Trophoblast cell (in vitro differentiated cells and primary cell): Measurements from ENCODE around the gene H6PD.

Source experiments
- DNase-seq, 2 donors: peaks; one replicate each; pipeline ENCODE4 v3.0.0-alpha.2; 2016
- H2AFZ ChIP-seq: 2 replicates; pipeline ENCODE4 v1.6.1; 2013; ENCODE audit warnings: low read length, moderate library complexity, mild to moderate bottlenecking; ENCODE audit not compliant: insufficient read depth, poor library complexity
- H2AK5ac ChIP-seq: 2 replicates; pipeline ENCODE4 v1.6.1; 2013; ENCODE audit warnings: mild to moderate bottlenecking, low read length
- H2BK120ac ChIP-seq: 2 replicates; pipeline ENCODE4 v1.6.1; 2013; ENCODE audit warnings: low read length, mild to moderate bottlenecking, moderate library complexity; ENCODE audit not compliant: insufficient read depth, poor library complexity
- H2BK12ac ChIP-seq: 2 replicates; pipeline ENCODE4 v1.6.1; 2013; ENCODE audit warnings: mild to moderate bottlenecking, low read length, moderate library complexity
- H2BK5ac ChIP-seq: 2 replicates; pipeline ENCODE4 v1.6.1; 2013; ENCODE audit warnings: low read length, low read depth, moderate library complexity, mild to moderate bottlenecking; ENCODE audit not compliant: poor library complexity
- H3K14ac ChIP-seq: 2 replicates; pipeline ENCODE4 v1.6.1; 2013; ENCODE audit warnings: mild to moderate bottlenecking, low read length
- H3K18ac ChIP-seq: 2 replicates; pipeline ENCODE4 v1.6.1; 2013; ENCODE audit warnings: mild to moderate bottlenecking, low read length
- H3K23ac ChIP-seq: 2 replicates; pipeline ENCODE4 v1.6.1; 2013; ENCODE audit warnings: low read length
- H3K27ac ChIP-seq: 2 replicates; pipeline ENCODE4 v1.5.1; 2013; ENCODE audit warnings: low read depth, mild to moderate bottlenecking, inconsistent platforms, low read length, moderate library complexity
- H3K27me3 ChIP-seq: 2 replicates; pipeline ENCODE4 v1.6.1; 2013; ENCODE audit warnings: inconsistent platforms, mild to moderate bottlenecking, low read length, moderate library complexity; ENCODE audit not compliant: insufficient read depth
- H3K36me3 ChIP-seq, 2 experiments: 1 replicate in 1 of 2; 2 replicates in 1 of 2; pipeline ENCODE4 v1.6.1; 2013; ENCODE audit warnings: low read length in 2 of 2, mild to moderate bottlenecking in 2 of 2, moderate library complexity in 1 of 2; ENCODE audit not compliant: insufficient read depth in 2 of 2, control insufficient read depth in 1 of 2
- H3K4ac ChIP-seq: 2 replicates; pipeline ENCODE4 v1.6.1; 2013; ENCODE audit warnings: low read depth, mild to moderate bottlenecking, low read length, moderate library complexity
- H3K4me1 ChIP-seq, 2 experiments: 1 replicate in 1 of 2; 2 replicates in 1 of 2; pipeline ENCODE4 v1.6.1; 2013; ENCODE audit warnings: low read length in 2 of 2, mild to moderate bottlenecking in 2 of 2, moderate library complexity in 1 of 2; ENCODE audit not compliant: insufficient read depth in 2 of 2, control insufficient read depth in 1 of 2
- H3K4me2 ChIP-seq: 2 replicates; pipeline ENCODE4 v1.6.1; 2013; ENCODE audit warnings: inconsistent platforms, mild to moderate bottlenecking, low read length, moderate library complexity
- H3K4me3 ChIP-seq: 2 replicates; pipeline ENCODE4 v1.5.1; 2013; ENCODE audit warnings: mild to moderate bottlenecking, low read depth, low read length, inconsistent platforms
- H3K79me1 ChIP-seq: one replicate; pipeline ENCODE4 v1.6.1; 2013; ENCODE audit warnings: low read length
- H3K79me2 ChIP-seq: 2 replicates; pipeline ENCODE4 v1.6.1; 2013; ENCODE audit warnings: low read length, mild to moderate bottlenecking; ENCODE audit not compliant: control insufficient read depth, insufficient read depth, poor library complexity
- H3K9ac ChIP-seq: 2 replicates; pipeline ENCODE4 v1.6.1; 2013; ENCODE audit warnings: mild to moderate bottlenecking, low read length
- H3K9me3 ChIP-seq: 2 replicates; pipeline ENCODE4 v1.6.1; 2013; ENCODE audit warnings: low read depth, mild to moderate bottlenecking, control low read depth, inconsistent platforms, low read length; ENCODE audit not compliant: insufficient read depth
- H4K12ac ChIP-seq: 2 replicates; pipeline ENCODE4 v1.6.1; 2013; ENCODE audit warnings: low read depth, mild to moderate bottlenecking, low read length, moderate library complexity
- H4K8ac ChIP-seq: 2 replicates; pipeline ENCODE4 v1.6.1; 2013; ENCODE audit warnings: low read depth, mild to moderate bottlenecking, low read length, moderate library complexity
- H4K91ac ChIP-seq: one replicate; pipeline ENCODE4 v1.6.1; 2013; ENCODE audit warnings: low read depth, mild to moderate bottlenecking, low read length, moderate library complexity
- WGBS: extraction: QIAGEN DNeasy Blood & Tissue Kit; methylation state at CpG from one replicate; pipeline ENCODE4 v1.1.7; 2013; ENCODE audit warnings: missing lambda C conversion rate; ENCODE audit not compliant: insufficient read length, insufficient coverage; ENCODE audit errors: extremely low coverage; 5-methylcytosine and 5-hydroxymethylcytosine counted together

The H6PD gene

GRCh38 chr1:9305216-9305615 lies 70.6 kb downstream of the H6PD start:
- Histone ChIP-seq H3K27me3 (no peaks in the 10 kb centered on the region), H3K4me1 (peaks cover 60 to 71% of the 10 kb centered on the region in 2 experiments), H2AFZ (no peak overlapping the region), H4K12ac (peak overlapping the region; percentile 32), H2BK120ac (no peak overlapping the region), H2BK12ac (peak overlapping the region; percentile 28), H2BK5ac (no peak overlapping the region), H3K23ac (no peak overlapping the region), H3K4me3 (no peak overlapping the region), H3K36me3 (peaks cover 57 to 70% of the 10 kb centered on the region in 2 experiments), H3K18ac (peak overlapping the region; percentile 35), H4K8ac (no peak overlapping the region), H3K9ac (peak overlapping the region; percentile 8), H3K14ac (peak overlapping the region; percentile 50), H3K79me2 (peaks cover 73% of the 10 kb centered on the region), H2AK5ac (peak overlapping the region; percentile 65), H4K91ac (peak overlapping the region; percentile 3), H3K9me3 (peaks cover 2% of the 10 kb centered on the region), H3K27ac (no peak overlapping the region), H3K4ac (peak overlapping the region; percentile 97), H3K4me2 (no peak overlapping the region), H3K79me1 (peaks cover 15% of the 10 kb centered on the region)
- DNase-seq: no peak
- no CpG with 5 or more reads among the region's 14 CpGs for WGBS

GRCh38 chr1:9306006-9306405 lies 71.4 kb downstream of the H6PD start:
- Histone ChIP-seq H2BK12ac (no peak overlapping the region), H3K9me3 (peaks cover 2% of the 10 kb centered on the region), H3K18ac (peak overlapping the region; percentile 18), H3K14ac (no peak overlapping the region), H2BK120ac (no peak overlapping the region), H3K4me3 (no peak overlapping the region), H3K23ac (no peak overlapping the region), H3K27me3 (no peaks in the 10 kb centered on the region), H2BK5ac (no peak overlapping the region), H3K4ac (peak overlapping the region; percentile 97), H3K79me1 (peaks cover 15% of the 10 kb centered on the region), H3K79me2 (peaks cover 72% of the 10 kb centered on the region), H4K91ac (no peak overlapping the region), H3K9ac (no peak overlapping the region), H2AFZ (no peak overlapping the region), H4K12ac (no peak overlapping the region), H3K27ac (no peak overlapping the region), H3K36me3 (peaks cover 52 to 65% of the 10 kb centered on the region in 2 experiments), H2AK5ac (no peak overlapping the region), H4K8ac (no peak overlapping the region), H3K4me1 (peaks cover 53 to 63% of the 10 kb centered on the region in 2 experiments), H3K4me2 (no peak overlapping the region)
- WGBS: no CpG with 5 or more reads among the region's 14 CpGs
- no peak for DNase-seq

GRCh38 chr1:9307303-9307702 lies 72.7 kb downstream of the H6PD start:
- no peak overlapping the region for H3K23ac ChIP-seq
- no CpG with 5 or more reads among the region's 10 CpGs for WGBS

GRCh38 chr1:9308236-9308785 lies 73.7 kb downstream of the H6PD start:
- no peak overlapping the region for H4K8ac ChIP-seq

More at GRCh38 chr1:9307303-9307702, 72.7 kb downstream of the H6PD start:
- H3K79me1 ChIP-seq: peaks cover 14% of the 10 kb centered on the region
- H2BK5ac ChIP-seq: no peak overlapping the region
- no peak overlapping the region for H3K18ac ChIP-seq
- H3K36me3 ChIP-seq: peaks cover 41 to 54% of the 10 kb centered on the region in 2 experiments
- no peak overlapping the region for H2BK120ac ChIP-seq
- H3K4ac ChIP-seq: peak overlapping the region; percentile 93
- H3K27me3 ChIP-seq: no peaks in the 10 kb centered on the region
- H3K9ac ChIP-seq: no peak overlapping the region
- no peak for DNase-seq
- peaks cover 44 to 61% of the 10 kb centered on the region in 2 experiments for H3K4me1 ChIP-seq
- no peak overlapping the region for H3K27ac ChIP-seq
- no peak overlapping the region for H4K8ac ChIP-seq
- H3K14ac ChIP-seq: no peak overlapping the region
- H4K12ac ChIP-seq: no peak overlapping the region
- no peak overlapping the region for H4K91ac ChIP-seq
- no peak overlapping the region for H2AFZ ChIP-seq
- H2AK5ac ChIP-seq: no peak overlapping the region
- H3K79me2 ChIP-seq: peaks cover 68% of the 10 kb centered on the region
- H3K4me3 ChIP-seq: no peak overlapping the region
- no peak overlapping the region for H3K4me2 ChIP-seq
- peaks cover 2% of the 10 kb centered on the region for H3K9me3 ChIP-seq
- H2BK12ac ChIP-seq: no peak overlapping the region

More at GRCh38 chr1:9308236-9308785, 73.7 kb downstream of the H6PD start:
- Histone ChIP-seq H4K91ac (no peak overlapping the region), H3K18ac (no peak overlapping the region), H3K4ac (peak overlapping the region; percentile 93), H2BK12ac (no peak overlapping the region), H2AK5ac (no peak overlapping the region), H4K12ac (no peak overlapping the region), H3K4me3 (no peak overlapping the region), H2BK5ac (no peak overlapping the region), H3K36me3 (peaks cover 41 to 56% of the 10 kb centered on the region in 2 experiments), H3K27ac (no peak overlapping the region), H3K23ac (no peak overlapping the region), H3K79me1 (peaks cover 8% of the 10 kb centered on the region), H2BK120ac (no peak overlapping the region), H3K4me1 (peaks cover 38 to 55% of the 10 kb centered on the region in 2 experiments), H3K14ac (peak overlapping the region; percentile 15), H3K9ac (no peak overlapping the region), H3K27me3 (no peaks in the 10 kb centered on the region), H2AFZ (no peak overlapping the region), H3K79me2 (peaks cover 70% of the 10 kb centered on the region), H3K4me2 (no peak overlapping the region), H3K9me3 (peaks cover 2% of the 10 kb centered on the region)
- no peak for DNase-seq
- WGBS: no CpG with 5 or more reads among the region's 9 CpGs
